ENCODE results near the gene CLIC5.

Gene CLIC5

DNA sequence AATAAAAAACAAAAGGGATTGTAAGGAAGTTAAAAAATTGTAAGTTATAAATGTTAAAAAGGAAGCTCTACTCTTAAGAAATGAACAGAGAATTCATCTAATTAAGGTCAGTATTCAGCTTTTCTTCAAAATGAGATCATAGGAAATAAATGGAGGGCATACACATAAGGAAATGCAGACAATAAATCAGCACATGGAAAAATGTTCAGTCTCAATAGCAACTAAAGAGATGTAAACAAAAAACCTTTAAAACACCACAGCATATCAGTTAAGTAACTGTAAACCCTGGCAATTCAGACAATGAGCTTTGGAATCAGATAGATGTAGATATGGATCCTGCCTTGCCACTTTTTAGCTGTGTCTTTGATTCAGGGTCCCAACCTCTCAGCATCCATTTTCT, 24.0 kb upstream of the CLIC5 start:
- TF ChIP-seq GABPA (IDR thresholded peaks at IDR 0.05; ENCODE audit: low read depth) (no peak), POLR2AphosphoS5 (IDR thresholded peaks at IDR 0.05; ENCODE audit: low read depth) (no peak), SPI1 (IDR thresholded peaks at IDR 0.05; ENCODE audit: borderline replicate concordance, low read depth) (no peak)
- TF ChIP-seq, protein P1, sequence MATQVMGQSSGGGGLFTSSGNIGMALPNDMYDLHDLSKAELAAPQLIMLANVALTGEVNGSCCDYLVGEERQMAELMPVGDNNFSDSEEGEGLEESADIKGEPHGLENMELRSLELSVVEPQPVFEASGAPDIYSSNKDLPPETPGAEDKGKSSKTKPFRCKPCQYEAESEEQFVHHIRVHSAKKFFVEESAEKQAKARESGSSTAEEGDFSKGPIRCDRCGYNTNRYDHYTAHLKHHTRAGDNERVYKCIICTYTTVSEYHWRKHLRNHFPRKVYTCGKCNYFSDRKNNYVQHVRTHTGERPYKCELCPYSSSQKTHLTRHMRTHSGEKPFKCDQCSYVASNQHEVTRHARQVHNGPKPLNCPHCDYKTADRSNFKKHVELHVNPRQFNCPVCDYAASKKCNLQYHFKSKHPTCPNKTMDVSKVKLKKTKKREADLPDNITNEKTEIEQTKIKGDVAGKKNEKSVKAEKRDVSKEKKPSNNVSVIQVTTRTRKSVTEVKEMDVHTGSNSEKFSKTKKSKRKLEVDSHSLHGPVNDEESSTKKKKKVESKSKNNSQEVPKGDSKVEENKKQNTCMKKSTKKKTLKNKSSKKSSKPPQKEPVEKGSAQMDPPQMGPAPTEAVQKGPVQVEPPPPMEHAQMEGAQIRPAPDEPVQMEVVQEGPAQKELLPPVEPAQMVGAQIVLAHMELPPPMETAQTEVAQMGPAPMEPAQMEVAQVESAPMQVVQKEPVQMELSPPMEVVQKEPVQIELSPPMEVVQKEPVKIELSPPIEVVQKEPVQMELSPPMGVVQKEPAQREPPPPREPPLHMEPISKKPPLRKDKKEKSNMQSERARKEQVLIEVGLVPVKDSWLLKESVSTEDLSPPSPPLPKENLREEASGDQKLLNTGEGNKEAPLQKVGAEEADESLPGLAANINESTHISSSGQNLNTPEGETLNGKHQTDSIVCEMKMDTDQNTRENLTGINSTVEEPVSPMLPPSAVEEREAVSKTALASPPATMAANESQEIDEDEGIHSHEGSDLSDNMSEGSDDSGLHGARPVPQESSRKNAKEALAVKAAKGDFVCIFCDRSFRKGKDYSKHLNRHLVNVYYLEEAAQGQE (IDR thresholded peaks at IDR 0.05; ENCODE audit: insufficient replicate concordance, low read depth): no peak
- TF ChIP-seq, protein P2, sequence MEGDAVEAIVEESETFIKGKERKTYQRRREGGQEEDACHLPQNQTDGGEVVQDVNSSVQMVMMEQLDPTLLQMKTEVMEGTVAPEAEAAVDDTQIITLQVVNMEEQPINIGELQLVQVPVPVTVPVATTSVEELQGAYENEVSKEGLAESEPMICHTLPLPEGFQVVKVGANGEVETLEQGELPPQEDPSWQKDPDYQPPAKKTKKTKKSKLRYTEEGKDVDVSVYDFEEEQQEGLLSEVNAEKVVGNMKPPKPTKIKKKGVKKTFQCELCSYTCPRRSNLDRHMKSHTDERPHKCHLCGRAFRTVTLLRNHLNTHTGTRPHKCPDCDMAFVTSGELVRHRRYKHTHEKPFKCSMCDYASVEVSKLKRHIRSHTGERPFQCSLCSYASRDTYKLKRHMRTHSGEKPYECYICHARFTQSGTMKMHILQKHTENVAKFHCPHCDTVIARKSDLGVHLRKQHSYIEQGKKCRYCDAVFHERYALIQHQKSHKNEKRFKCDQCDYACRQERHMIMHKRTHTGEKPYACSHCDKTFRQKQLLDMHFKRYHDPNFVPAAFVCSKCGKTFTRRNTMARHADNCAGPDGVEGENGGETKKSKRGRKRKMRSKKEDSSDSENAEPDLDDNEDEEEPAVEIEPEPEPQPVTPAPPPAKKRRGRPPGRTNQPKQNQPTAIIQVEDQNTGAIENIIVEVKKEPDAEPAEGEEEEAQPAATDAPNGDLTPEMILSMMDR (IDR thresholded peaks at IDR 0.05; ENCODE audit: insufficient read depth, low read length): no peak
- H3K27ac ChIP-seq (replicated peaks): no peak overlapping the region
- no peaks in the 10 kb centered on the region for H3K27me3 ChIP-seq (ENCODE audit: insufficient read depth, poor library complexity, severe bottlenecking)
- no peak for DNase-seq (ENCODE audit: low read depth in 1 of 2, low spot score in 1 of 2)
- H3K4me3 ChIP-seq (replicated peaks; ENCODE audit: insufficient read depth, low read length): no peak overlapping the region

DNA sequence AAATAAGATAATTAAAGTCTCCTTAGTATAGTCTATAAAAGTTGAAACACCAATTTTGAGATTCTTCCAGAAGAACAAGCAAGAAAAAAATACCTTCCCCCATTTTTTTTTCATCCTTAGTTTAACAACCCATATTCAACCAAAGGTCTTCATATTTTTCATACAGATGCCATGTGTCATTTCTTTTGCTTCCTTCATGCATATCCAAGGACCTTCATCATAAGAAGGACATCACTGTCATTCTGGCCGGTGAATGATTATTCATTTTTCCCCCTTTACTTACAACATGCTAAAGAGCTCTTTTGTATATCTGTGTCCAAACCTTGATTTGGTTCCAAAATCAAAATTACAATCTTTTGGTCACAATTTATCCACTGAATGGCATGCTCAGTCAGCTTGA, 21.3 kb upstream of the CLIC5 start:
- DNase-seq (ENCODE audit: low read depth in 1 of 2, low spot score in 1 of 2): no peak
- TF ChIP-seq GABPA (IDR thresholded peaks at IDR 0.05; ENCODE audit: low read depth): no peak
- Histone ChIP-seq H3K4me3 (replicated peaks; ENCODE audit: insufficient read depth, low read length) (no peak overlapping the region), H3K27ac (replicated peaks) (no peak overlapping the region), H3K27me3 (ENCODE audit: insufficient read depth, poor library complexity, severe bottlenecking) (no peaks in the 10 kb centered on the region)

DNA sequence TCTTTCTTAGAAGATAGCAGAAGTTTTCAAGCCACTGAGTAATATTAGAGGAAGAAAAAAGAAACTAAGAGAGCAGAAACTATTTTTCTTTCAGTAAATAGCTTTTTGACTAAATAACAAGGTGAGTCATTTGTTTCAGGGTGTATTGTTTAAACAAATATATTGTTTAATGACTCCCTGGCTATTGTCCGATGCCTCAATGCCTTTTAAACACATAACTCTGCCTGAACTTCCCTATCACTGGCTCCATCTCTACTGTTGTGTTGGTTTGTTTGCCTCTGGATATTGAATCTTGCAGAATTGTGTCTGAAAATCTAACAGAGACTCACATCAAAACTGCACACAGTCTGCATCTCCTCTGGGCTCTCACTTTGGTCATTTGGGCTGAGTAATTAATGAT, 19.6 kb upstream of the CLIC5 start:
- Histone ChIP-seq H3K27me3 (ENCODE audit: insufficient read depth, poor library complexity, severe bottlenecking) (no peaks in the 10 kb centered on the region), H3K4me3 (replicated peaks; ENCODE audit: insufficient read depth, low read length) (no peak overlapping the region), H3K27ac (replicated peaks) (no peak overlapping the region)
- no peak for TF ChIP-seq SPI1 (IDR thresholded peaks at IDR 0.05; ENCODE audit: borderline replicate concordance, low read depth)
- no peak for TF ChIP-seq GABPA (IDR thresholded peaks at IDR 0.05; ENCODE audit: low read depth)
- TF ChIP-seq, protein P2 (IDR thresholded peaks at IDR 0.05; ENCODE audit: insufficient read depth, low read length): no peak
- TF ChIP-seq, protein P1 (IDR thresholded peaks at IDR 0.05; ENCODE audit: insufficient replicate concordance, low read depth): no peak
- no peak for TF ChIP-seq POLR2AphosphoS5 (IDR thresholded peaks at IDR 0.05; ENCODE audit: low read depth)
- DNase-seq (ENCODE audit: low read depth in 1 of 2, low spot score in 1 of 2): no peak

DNA sequence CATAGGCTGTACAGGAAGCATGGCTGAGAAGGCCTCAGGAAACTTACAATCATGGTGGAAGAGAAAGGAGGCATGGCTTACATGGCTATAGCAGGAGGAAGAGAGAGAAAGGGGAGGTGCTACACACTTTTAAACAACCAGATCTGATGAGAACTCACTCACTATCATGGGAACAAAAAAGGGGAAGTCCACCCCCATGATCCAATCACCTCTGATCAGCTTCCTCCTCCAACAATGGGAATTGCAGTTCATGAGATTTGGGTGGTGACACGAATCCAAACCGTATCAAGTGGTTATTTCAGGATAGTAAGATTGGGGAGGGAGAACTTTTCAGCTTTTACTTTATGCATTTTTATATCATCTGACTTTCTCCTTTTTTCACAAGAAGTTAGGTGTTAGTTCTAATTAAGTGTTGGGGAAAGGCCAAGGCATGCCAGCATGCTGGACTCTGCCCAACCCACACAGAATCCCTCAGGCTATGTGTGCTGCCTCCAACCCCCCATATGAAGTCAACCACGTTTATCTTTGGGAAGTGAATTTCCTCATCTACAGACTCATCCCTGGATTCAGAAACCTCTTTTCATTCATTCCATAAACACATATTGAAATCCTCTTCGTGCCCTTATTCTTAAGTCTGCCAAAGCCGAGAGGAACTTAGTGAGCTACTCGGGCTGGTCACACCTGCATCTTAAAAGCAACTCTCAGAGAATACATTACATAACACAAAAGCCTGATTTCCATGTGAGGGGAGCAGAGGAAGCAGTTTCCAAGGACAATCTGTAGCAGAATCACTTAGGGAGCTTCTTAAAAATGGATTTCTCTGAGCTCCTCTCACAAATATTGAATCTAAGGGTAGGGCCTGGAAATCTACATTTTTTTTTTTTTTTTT, 16.7 kb upstream of the CLIC5 start:
- no peak for DNase-seq (ENCODE audit: low read depth in 1 of 2, low spot score in 1 of 2)
- H3K27ac ChIP-seq (replicated peaks): no peak overlapping the region
- H3K4me3 ChIP-seq (replicated peaks; ENCODE audit: insufficient read depth, low read length): no peak overlapping the region
- H3K27me3 ChIP-seq (ENCODE audit: insufficient read depth, poor library complexity, severe bottlenecking): no peaks in the 10 kb centered on the region
- TF ChIP-seq SPI1 (IDR thresholded peaks at IDR 0.05; ENCODE audit: borderline replicate concordance, low read depth): peak; percentile 82
- TF ChIP-seq, protein P1 (IDR thresholded peaks at IDR 0.05; ENCODE audit: insufficient replicate concordance, low read depth): no peak

All from HL-60 (cell line).